ENCODE measurements around the gene PDCD6IP. TPM values are rescaled to one million over a fixed set of nuclear protein-coding genes. Genes with fewer than 3 reads are reported as not detected.

PDCD6IP gene
- total and polyA plus RNA-seq, 2 of the 13 experiments (the other 11 are each of a cell fraction or from before 2014, with no cell fraction given) = 62.5 to 85.6 TPM

- Histone ChIP-seq H3K4me3 (replicated peaks in 1 of 3; ENCODE audit: insufficient read depth in 1 of 3, low read depth in 2 of 3, low read length in 3 of 3) (no peak overlapping the region), H2AFZ (ENCODE audit: low read length) (no peak overlapping the region), H3K36me3 (replicated peaks in 1 of 2; ENCODE audit: control insufficient read depth in 1 of 2, insufficient read depth in 2 of 2, low read length in 2 of 2) (no peaks in the 10 kb centered on the region), H3K9ac (ENCODE audit: insufficient read depth, low read depth, low read length) (no peak overlapping the region), H3K4me2 (ENCODE audit: low read depth, low read length) (no peak overlapping the region), H3K27ac (ENCODE audit: extremely low read length, insufficient read depth, low read length) (no peak overlapping the region), H4K20me1 (ENCODE audit: insufficient read depth, low read length) (no peaks in the 10 kb centered on the region; the same call in 1 of the 2 replicates), H3K9me3 (ENCODE audit: low read length) (no peaks in the 10 kb centered on the region), H3K4me1 (ENCODE audit: insufficient read depth, low read length) (peaks cover 26% of the 10 kb centered on the region), H3K79me2 (ENCODE audit: insufficient read depth, low read length) (peaks cover 9% of the 10 kb centered on the region), H3K27me3 (ENCODE audit: control insufficient read depth in 1 of 2, insufficient read depth in 2 of 2, low read length in 2 of 2) (no peaks in the 10 kb centered on the region; a peak in 1 of 5 replicates)
- TF ChIP-seq TBL1XR1 (IDR thresholded peaks at IDR 0.05; ENCODE audit: borderline replicate concordance, low read length, partially characterized antibody) = no peak
- TF ChIP-seq PREB (CRISPR knock-in tag; IDR thresholded peaks at IDR 0.05) = no peak
- no peak for TF ChIP-seq ZNF264 (CRISPR knock-in tag; IDR thresholded peaks at IDR 0.05)
- no peak for TF ChIP-seq ZNF629 (CRISPR knock-in tag; conservative IDR thresholded peaks at IDR 0.05)
- TF ChIP-seq NR1H2 (CRISPR knock-in tag; IDR thresholded peaks at IDR 0.05; ENCODE audit: borderline replicate concordance, low read depth) = no peak
- TF ChIP-seq KDM5A (IDR thresholded peaks at IDR 0.05; ENCODE audit: borderline replicate concordance, low read length) = no peak
- no peak for TF ChIP-seq ZNF710 (CRISPR knock-in tag; IDR thresholded peaks at IDR 0.05; ENCODE audit: borderline replicate concordance)
- no peak for TF ChIP-seq ZBTB37 (CRISPR knock-in tag; IDR thresholded peaks at IDR 0.05)
- TF ChIP-seq ZNF609 (CRISPR knock-in tag; IDR thresholded peaks at IDR 0.05; ENCODE audit: borderline replicate concordance) = no peak
- TF ChIP-seq FOXP4 (CRISPR knock-in tag; IDR thresholded peaks at IDR 0.05) = no peak
- ATAC-seq (no peak), DNase-seq (ENCODE audit: low spot score) (no peak), FAIRE-seq (no peak)
- CTCF ChIA-PET (ENCODE audit: low intra/inter-chr PET ratio, low total read pairs) = no interaction called here
- no TSS peak for BruUV-seq (replicated peaks)
- intact Hi-C loops (cut with micrococcal nuclease; ENCODE audit: unreplicated experiment) (loop anchor here (10.0 kb wide), 1 partner anchor 350 kb away; the partner anchor contains the start of gene UBP1), in situ Hi-C loops (cut with HindIII; ENCODE audit: extremely low pct_ligation_motif_present, low pct_unique_long_range_greater_than_20kb) (no loop called here)
- POLR2A ChIA-PET = no interaction called here
Measured at GRCh38 chr3:33795131-33795530, 3.3 kb upstream of the PDCD6IP start.
